KMS-11 (cell line): ENCODE measurements around the gene MAPK12.

Experiments used
- H2AFZ ChIP-seq: fragments of 200-600 bp; sonication (generic); 2 replicates; pipeline ENCODE4 v1.6.1; 2016; ENCODE audit warnings: antibody characterized with exemption, mixed run types, low read depth
- H3K27ac ChIP-seq: fragments of 200-600 bp; sonication (generic); 2 replicates; pipeline ENCODE4 v1.6.1; 2016; ENCODE audit warnings: mild to moderate bottlenecking, mixed run types
- H3K27me3 ChIP-seq: fragments of 200-600 bp; sonication (generic); 2 replicates; pipeline ENCODE4 v1.6.1; 2017; ENCODE audit warnings: mild to moderate bottlenecking, low read depth, mixed run types, moderate library complexity; ENCODE audit not compliant: insufficient read depth
- H3K36me3 ChIP-seq: fragments of 200-600 bp; sonication (generic); 2 replicates; pipeline ENCODE4 v1.6.1; 2017; ENCODE audit warnings: mild to moderate bottlenecking, mixed run types; ENCODE audit not compliant: insufficient read depth
- H3K4me1 ChIP-seq: fragments of 200-600 bp; sonication (generic); 2 replicates; pipeline ENCODE4 v1.6.1; 2016; ENCODE audit warnings: mild to moderate bottlenecking, low read depth, mixed run types; ENCODE audit not compliant: poor library complexity, severe bottlenecking
- H3K4me2 ChIP-seq: fragments of 200-600 bp; sonication (generic); 2 replicates; pipeline ENCODE4 v1.7.0; 2016; ENCODE audit warnings: mild to moderate bottlenecking, mixed run types
- H3K4me3 ChIP-seq: fragments of 200-600 bp; sonication (generic); IDR thresholded peaks from 2 replicates; pipeline ENCODE4 v1.6.1; 2017; ENCODE audit warnings: low read depth, low read length, mixed read lengths; ENCODE audit not compliant: insufficient read depth
- H3K79me2 ChIP-seq: fragments of 200-600 bp; sonication (generic); 2 replicates; pipeline ENCODE4 v1.6.1; 2016; ENCODE audit warnings: low read depth, mixed run types; ENCODE audit not compliant: insufficient read depth
- H3K9ac ChIP-seq: fragments of 200-600 bp; sonication (generic); 2 replicates; pipeline ENCODE4 v1.6.1; 2016; ENCODE audit warnings: mild to moderate bottlenecking, mixed run types
- H4K20me1 ChIP-seq: fragments of 200-600 bp; sonication (generic); 2 replicates; pipeline ENCODE4 v1.6.1; 2016; ENCODE audit warnings: mild to moderate bottlenecking, mixed run types; ENCODE audit not compliant: insufficient read depth
- TF ChIP-seq, protein P1 (sequence below): fragments of 200-600 bp; sonication (generic); conservative IDR thresholded peaks from 2 replicates; pipeline ENCODE4 v1.6.1; 2017; ENCODE audit warnings: low read depth, mild to moderate bottlenecking, antibody characterized with exemption, low read length, moderate library complexity, mixed read lengths

Gene MAPK12

DNA sequence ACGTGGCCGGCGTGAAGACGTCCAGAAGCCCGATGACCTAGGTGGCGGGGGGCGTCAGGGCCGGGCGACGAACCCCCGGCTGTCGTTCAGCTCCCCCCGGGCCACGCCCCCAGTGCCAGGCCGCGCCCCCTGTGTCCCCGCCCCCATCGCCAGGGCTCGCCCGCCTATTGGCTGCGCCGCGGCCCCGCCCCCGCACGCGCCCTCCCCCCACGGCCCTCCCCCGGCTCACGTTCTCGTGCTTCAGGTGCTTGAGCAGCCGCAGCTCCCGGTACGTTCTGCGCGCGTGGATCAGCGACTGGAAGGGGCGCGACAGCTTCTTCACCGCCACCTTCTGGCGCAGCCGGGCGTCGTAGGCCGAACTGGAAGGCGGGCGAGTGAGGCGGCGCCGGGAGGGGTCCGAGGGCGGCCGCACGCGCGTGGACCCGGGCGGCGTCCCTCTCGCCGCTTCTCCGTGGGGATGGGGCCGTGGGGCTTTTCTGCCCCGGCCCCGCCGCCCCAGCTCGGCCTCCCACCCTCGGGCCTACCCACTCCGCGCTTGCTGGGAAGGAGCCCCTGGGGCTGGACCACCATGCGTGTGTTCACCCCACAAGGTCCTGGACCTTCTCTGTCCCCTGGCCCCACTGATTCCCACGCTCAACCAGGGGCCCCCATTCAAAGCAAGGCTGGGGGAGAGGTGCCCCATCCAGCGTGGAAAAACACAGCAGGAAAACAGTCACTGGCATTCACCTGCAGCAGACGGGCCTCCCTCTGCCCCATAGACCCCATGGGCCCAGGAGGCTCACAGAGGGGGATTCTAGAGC, 6.3 kb upstream of the MAPK12 start:
- Histone ChIP-seq H3K4me3 (no peak overlapping the region), H3K36me3 (no peaks in the 10 kb centered on the region), H3K9ac (no peak overlapping the region), H3K4me2 (no peak overlapping the region), H3K79me2 (no peaks in the 10 kb centered on the region), H3K27ac (no peak overlapping the region), H4K20me1 (no peaks in the 10 kb centered on the region), H2AFZ (no peak overlapping the region), H3K27me3 (no peaks in the 10 kb centered on the region), H3K4me1 (peaks cover 13% of the 10 kb centered on the region)
- TF ChIP-seq, protein P1, sequence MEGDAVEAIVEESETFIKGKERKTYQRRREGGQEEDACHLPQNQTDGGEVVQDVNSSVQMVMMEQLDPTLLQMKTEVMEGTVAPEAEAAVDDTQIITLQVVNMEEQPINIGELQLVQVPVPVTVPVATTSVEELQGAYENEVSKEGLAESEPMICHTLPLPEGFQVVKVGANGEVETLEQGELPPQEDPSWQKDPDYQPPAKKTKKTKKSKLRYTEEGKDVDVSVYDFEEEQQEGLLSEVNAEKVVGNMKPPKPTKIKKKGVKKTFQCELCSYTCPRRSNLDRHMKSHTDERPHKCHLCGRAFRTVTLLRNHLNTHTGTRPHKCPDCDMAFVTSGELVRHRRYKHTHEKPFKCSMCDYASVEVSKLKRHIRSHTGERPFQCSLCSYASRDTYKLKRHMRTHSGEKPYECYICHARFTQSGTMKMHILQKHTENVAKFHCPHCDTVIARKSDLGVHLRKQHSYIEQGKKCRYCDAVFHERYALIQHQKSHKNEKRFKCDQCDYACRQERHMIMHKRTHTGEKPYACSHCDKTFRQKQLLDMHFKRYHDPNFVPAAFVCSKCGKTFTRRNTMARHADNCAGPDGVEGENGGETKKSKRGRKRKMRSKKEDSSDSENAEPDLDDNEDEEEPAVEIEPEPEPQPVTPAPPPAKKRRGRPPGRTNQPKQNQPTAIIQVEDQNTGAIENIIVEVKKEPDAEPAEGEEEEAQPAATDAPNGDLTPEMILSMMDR, result no peak

DNA sequence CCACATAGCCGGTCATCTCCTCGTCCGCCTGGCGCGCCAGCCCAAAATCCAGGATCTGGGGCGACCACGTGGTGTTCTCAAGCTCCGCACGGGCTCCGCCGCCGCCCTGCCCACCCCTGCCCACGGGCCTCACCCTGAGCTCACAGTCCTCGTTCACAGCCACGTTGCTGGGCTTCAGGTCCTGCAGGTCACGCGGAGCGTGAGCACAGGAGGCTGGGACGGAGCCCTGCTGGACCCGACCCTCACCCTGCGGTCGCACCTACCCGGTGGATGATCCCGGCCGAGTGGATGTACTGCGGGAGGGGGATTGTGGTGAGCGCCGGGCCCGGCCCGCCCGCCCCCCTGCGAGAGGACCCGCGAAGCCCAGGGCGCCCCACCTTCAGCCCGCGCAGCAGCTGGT, 5.5 kb upstream of the MAPK12 start:
- Histone ChIP-seq H2AFZ (no peak overlapping the region), H3K27me3 (no peaks in the 10 kb centered on the region), H3K4me1 (peaks cover 21% of the 10 kb centered on the region), H3K36me3 (no peaks in the 10 kb centered on the region), H3K4me2 (no peak overlapping the region), H4K20me1 (no peaks in the 10 kb centered on the region), H3K4me3 (no peak overlapping the region), H3K79me2 (no peaks in the 10 kb centered on the region), H3K27ac (no peak overlapping the region), H3K9ac (no peak overlapping the region)
- TF ChIP-seq, protein P1, result no peak

DNA sequence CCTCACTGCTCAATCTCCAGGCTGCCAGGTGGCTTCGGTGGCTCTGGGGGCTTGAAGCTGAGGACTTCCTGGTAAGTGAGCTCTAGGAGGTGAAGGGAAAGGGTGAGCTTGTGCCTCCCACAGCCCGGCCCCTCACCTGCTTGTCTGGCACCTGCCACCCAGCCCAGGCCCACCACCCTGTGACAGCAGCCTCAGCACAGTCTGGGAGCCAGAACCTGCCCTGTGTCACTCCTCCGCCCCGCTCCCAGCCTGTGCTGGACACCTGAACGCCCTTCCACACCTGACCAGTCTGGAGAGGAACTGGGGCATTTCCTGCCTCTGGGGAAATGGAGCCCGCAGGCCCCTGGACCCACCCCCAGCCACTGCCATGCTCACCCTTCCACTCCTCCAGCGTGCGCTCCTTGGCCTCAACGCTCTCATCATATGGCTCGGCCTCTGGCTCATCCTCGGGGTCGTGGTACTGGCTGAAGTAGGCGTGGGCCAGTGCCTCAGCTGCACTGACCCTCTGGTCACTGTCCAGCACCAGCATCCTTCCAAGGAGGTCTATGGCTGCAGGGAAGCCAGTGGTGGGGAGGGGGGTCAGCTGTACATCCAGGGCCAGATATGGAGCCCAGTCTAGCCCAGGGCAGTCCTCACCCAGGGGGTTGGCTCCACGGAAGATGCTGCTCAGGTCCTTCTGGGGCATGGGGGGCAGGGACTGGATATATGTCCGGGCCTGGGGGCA, 3.6 kb upstream of the MAPK12 start:
- H3K4me3 ChIP-seq, result no peak overlapping the region
- no peak overlapping the region for H3K4me2 ChIP-seq
- no peak overlapping the region for H3K9ac ChIP-seq
- no peaks in the 10 kb centered on the region for H4K20me1 ChIP-seq
- no peak overlapping the region for H3K27ac ChIP-seq
- TF ChIP-seq, protein P1, result no peak
- no peaks in the 10 kb centered on the region for H3K79me2 ChIP-seq
- no peaks in the 10 kb centered on the region for H3K27me3 ChIP-seq
- no peaks in the 10 kb centered on the region for H3K36me3 ChIP-seq
- peaks cover 14% of the 10 kb centered on the region for H3K4me1 ChIP-seq
- H2AFZ ChIP-seq, result no peak overlapping the region

DNA sequence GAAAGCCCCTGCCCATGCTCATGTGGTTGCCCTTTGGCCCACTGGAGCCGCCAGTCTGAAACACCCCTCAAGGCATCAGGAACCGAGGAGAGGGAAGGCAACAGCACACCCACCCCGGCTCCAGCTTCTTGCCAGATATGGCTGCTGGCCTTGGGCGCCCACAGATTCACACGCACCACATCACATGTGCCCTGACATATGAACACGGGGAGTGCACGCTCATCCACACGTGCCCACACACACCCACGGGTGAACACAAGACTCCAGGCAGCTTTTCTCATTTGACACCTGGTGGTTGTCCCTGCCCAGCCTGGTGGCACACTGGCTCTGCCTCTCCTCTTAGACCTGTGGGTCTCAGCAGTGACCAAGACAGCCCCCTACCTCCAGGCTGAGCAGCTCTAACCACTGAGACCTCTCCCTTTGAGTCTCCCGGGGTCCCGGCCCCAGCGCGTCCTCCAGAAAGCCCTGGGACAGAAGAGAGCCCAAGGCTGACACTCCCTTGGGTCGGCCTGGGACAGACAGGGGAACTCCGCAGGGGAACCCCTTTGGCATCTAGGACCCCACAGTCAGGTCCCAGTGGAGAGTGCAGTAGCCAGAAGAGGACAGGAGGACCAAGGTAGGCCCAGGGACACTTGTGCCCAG, 2.7 kb upstream of the MAPK12 start:
- TF ChIP-seq, protein P1, result no peak
- Histone ChIP-seq H3K4me1 (peaks cover 10% of the 10 kb centered on the region), H3K9ac (no peak overlapping the region), H3K27ac (no peak overlapping the region), H4K20me1 (no peaks in the 10 kb centered on the region), H3K4me2 (no peak overlapping the region), H3K79me2 (no peaks in the 10 kb centered on the region), H3K4me3 (no peak overlapping the region), H3K27me3 (no peaks in the 10 kb centered on the region), H2AFZ (no peak overlapping the region), H3K36me3 (no peaks in the 10 kb centered on the region)
